ENCODE results near the gene AP2B1.

AP2B1 gene

DNA sequence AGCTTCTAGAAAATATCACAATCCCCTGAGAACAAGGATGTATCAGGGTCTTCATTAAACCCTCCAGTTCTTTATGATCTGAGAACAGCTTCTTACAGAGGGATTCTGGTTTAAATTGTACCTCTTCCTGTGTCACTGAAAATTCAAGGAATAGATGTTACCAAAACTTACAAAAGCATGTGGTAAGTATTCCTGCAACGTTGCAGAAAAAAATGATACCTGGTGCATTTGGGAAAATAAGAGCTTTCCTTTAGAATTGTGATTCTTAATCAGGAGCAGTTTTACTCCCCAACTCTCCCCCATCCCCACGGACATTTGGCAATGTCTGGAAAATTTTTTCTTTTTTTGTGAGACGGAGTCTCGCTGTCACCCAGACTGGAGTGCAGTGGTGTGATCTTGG, 33.8 kb upstream of the AP2B1 start:
- no peak overlapping the region for H2BK5ac ChIP-seq (ENCODE audit: low read length)
- H3K4me2 ChIP-seq (ENCODE audit: insufficient read depth, low read length, poor library complexity, severe bottlenecking) = no peak overlapping the region
- no peak overlapping the region for H2AK5ac ChIP-seq (ENCODE audit: low read depth, low read length)
- DNase-seq (ENCODE audit: low spot score) = no peak
- no peak overlapping the region for H3K9ac ChIP-seq (ENCODE audit: low read depth, low read length, poor library complexity)
- H3K4ac ChIP-seq (ENCODE audit: low read length) = no peak overlapping the region
- H3K18ac ChIP-seq (ENCODE audit: low read length) = no peak overlapping the region
- no CpG with 5 or more reads among the region's 4 CpGs for WGBS, 2 donors (ENCODE audit: extremely low coverage in 2 of 2, insufficient read length in 2 of 2, insufficient replicate concordance in 1 of 2)
- H3K27me3 ChIP-seq (ENCODE audit: control insufficient read depth in 3 of 3, insufficient read depth in 3 of 3, low read depth in 1 of 3, low read length in 3 of 3) = peaks cover 0 to 26% (median 0%) of the 10 kb centered on the region in 3 experiments
- H2AFZ ChIP-seq (ENCODE audit: low read length) = no peak overlapping the region
- H3K36me3 ChIP-seq (replicated peaks in 1 of 2; ENCODE audit: control insufficient read depth in 2 of 2, insufficient read depth in 2 of 2, low read length in 2 of 2) = no peaks in the 10 kb centered on the region
- H3K79me1 ChIP-seq (ENCODE audit: low read depth, low read length) = no peaks in the 10 kb centered on the region
- H4K8ac ChIP-seq (ENCODE audit: low read depth, low read length) = no peak overlapping the region
- H2BK12ac ChIP-seq (ENCODE audit: low read length) = no peak overlapping the region
- no peak overlapping the region for H4K91ac ChIP-seq (ENCODE audit: low read depth, low read length, poor library complexity)
- no peak overlapping the region for H2BK120ac ChIP-seq (ENCODE audit: low read depth, low read length)
- no peak overlapping the region for H3K27ac ChIP-seq (replicated peaks; ENCODE audit: low read length)
- no peak overlapping the region for H3K23ac ChIP-seq (ENCODE audit: low read depth, low read length, poor library complexity)
- no peak overlapping the region for H2BK15ac ChIP-seq (ENCODE audit: low read length)
- H3K4me1 ChIP-seq (ENCODE audit: control insufficient read depth in 2 of 2, insufficient read depth in 1 of 2, low read depth in 1 of 2, low read length in 2 of 2) = no peaks in the 10 kb centered on the region
- no peak overlapping the region for H3K4me3 ChIP-seq (ENCODE audit: low read length in 2 of 2)
- H3K14ac ChIP-seq (ENCODE audit: low read length) = no peak overlapping the region
- H3K9me3 ChIP-seq (replicated peaks in 1 of 2; ENCODE audit: control insufficient read depth in 2 of 2, insufficient read depth in 1 of 2, low read depth in 1 of 2, low read length in 2 of 2) = no peaks in the 10 kb centered on the region

DNA sequence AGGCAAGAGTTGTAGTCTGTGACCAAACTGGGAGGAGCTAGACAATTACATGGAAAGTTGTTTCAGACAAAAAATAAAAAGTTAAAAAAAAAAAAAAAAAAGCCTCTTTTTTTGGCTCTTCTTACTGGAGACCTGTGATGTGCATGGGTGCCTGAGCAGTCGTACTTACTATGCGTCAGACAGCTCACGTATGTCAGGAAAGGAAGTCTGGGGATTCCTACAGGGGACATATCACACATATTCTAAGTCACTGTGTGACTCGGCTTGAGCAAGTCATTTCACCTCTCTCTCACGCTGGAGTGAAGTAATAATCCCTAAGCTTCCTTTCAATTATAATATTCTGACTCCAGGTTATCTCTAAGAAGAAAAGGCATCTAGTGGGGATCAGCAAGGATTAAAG, 32.5 kb upstream of the AP2B1 start:
- Histone ChIP-seq H3K9ac (ENCODE audit: low read depth, low read length, poor library complexity) (no peak overlapping the region), H2BK120ac (ENCODE audit: low read depth, low read length) (no peak overlapping the region), H3K14ac (ENCODE audit: low read length) (no peak overlapping the region), H3K23ac (ENCODE audit: low read depth, low read length, poor library complexity) (no peak overlapping the region), H2BK15ac (ENCODE audit: low read length) (no peak overlapping the region), H3K4me2 (ENCODE audit: insufficient read depth, low read length, poor library complexity, severe bottlenecking) (no peak overlapping the region), H4K8ac (ENCODE audit: low read depth, low read length) (no peak overlapping the region), H3K4me3 (ENCODE audit: low read length in 2 of 2) (no peak overlapping the region), H3K18ac (ENCODE audit: low read length) (no peak overlapping the region), H3K4ac (ENCODE audit: low read length) (no peak overlapping the region), H3K79me1 (ENCODE audit: low read depth, low read length) (no peaks in the 10 kb centered on the region), H2AFZ (ENCODE audit: low read length) (no peak overlapping the region), H3K9me3 (replicated peaks in 1 of 2; ENCODE audit: control insufficient read depth in 2 of 2, insufficient read depth in 1 of 2, low read depth in 1 of 2, low read length in 2 of 2) (no peaks in the 10 kb centered on the region), H3K36me3 (replicated peaks in 1 of 2; ENCODE audit: control insufficient read depth in 2 of 2, insufficient read depth in 2 of 2, low read length in 2 of 2) (no peaks in the 10 kb centered on the region), H2BK12ac (ENCODE audit: low read length) (no peak overlapping the region), H3K27me3 (ENCODE audit: control insufficient read depth in 3 of 3, insufficient read depth in 3 of 3, low read depth in 1 of 3, low read length in 3 of 3) (peaks cover 0 to 13% (median 0%) of the 10 kb centered on the region in 3 experiments), H2BK5ac (ENCODE audit: low read length) (no peak overlapping the region), H3K4me1 (ENCODE audit: control insufficient read depth in 2 of 2, insufficient read depth in 1 of 2, low read depth in 1 of 2, low read length in 2 of 2) (no peaks in the 10 kb centered on the region), H4K91ac (ENCODE audit: low read depth, low read length, poor library complexity) (no peak overlapping the region), H3K27ac (replicated peaks; ENCODE audit: low read length) (no peak overlapping the region), H2AK5ac (ENCODE audit: low read depth, low read length) (no peak overlapping the region)
- WGBS, 2 donors (ENCODE audit: extremely low coverage in 2 of 2, insufficient read length in 2 of 2, insufficient replicate concordance in 1 of 2) = no CpG with 5 or more reads among the region's 5 CpGs
- DNase-seq (ENCODE audit: low spot score) = no peak

DNA sequence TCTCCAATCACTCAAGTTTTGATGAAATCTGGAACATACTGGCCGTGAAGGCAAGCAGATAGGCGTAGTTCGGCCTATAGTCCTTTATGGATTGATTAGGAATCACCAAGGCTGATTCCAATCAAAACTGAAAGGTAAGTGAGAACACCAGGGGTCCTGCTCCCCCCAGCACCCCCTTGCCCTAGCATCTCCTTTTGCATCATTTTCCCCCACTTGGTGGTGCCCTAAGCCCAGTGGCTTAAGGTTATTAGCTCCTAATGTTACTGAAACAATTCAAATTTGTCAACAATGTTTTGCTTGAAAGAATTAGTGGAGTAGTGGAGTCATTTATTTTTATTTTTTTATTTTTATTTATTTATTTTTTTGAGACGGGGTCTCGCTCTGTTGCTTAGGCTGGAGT, 31.4 kb upstream of the AP2B1 start:
- H2BK15ac ChIP-seq (ENCODE audit: low read length) = no peak overlapping the region
- DNase-seq (ENCODE audit: low spot score) = no peak
- H3K36me3 ChIP-seq (replicated peaks in 1 of 2; ENCODE audit: control insufficient read depth in 2 of 2, insufficient read depth in 2 of 2, low read length in 2 of 2) = no peaks in the 10 kb centered on the region
- H3K4me1 ChIP-seq (ENCODE audit: control insufficient read depth in 2 of 2, insufficient read depth in 1 of 2, low read depth in 1 of 2, low read length in 2 of 2) = no peaks in the 10 kb centered on the region
- no peak overlapping the region for H2BK5ac ChIP-seq (ENCODE audit: low read length)
- H3K79me1 ChIP-seq (ENCODE audit: low read depth, low read length) = no peaks in the 10 kb centered on the region
- no CpG with 5 or more reads among the region's 5 CpGs for WGBS, 2 donors (ENCODE audit: extremely low coverage in 2 of 2, insufficient read length in 2 of 2, insufficient replicate concordance in 1 of 2)
- no peak overlapping the region for H3K27ac ChIP-seq (replicated peaks; ENCODE audit: low read length)
- no peak overlapping the region for H3K4me3 ChIP-seq (ENCODE audit: low read length in 2 of 2)
- H3K23ac ChIP-seq (ENCODE audit: low read depth, low read length, poor library complexity) = no peak overlapping the region
- H3K9me3 ChIP-seq (replicated peaks in 1 of 2; ENCODE audit: control insufficient read depth in 2 of 2, insufficient read depth in 1 of 2, low read depth in 1 of 2, low read length in 2 of 2) = no peaks in the 10 kb centered on the region
- no peak overlapping the region for H2BK12ac ChIP-seq (ENCODE audit: low read length)
- H2BK120ac ChIP-seq (ENCODE audit: low read depth, low read length) = no peak overlapping the region
- H3K18ac ChIP-seq (ENCODE audit: low read length) = no peak overlapping the region
- no peak overlapping the region for H3K4ac ChIP-seq (ENCODE audit: low read length)
- peaks cover 0 to 9% (median 0%) of the 10 kb centered on the region in 3 experiments for H3K27me3 ChIP-seq (ENCODE audit: control insufficient read depth in 3 of 3, insufficient read depth in 3 of 3, low read depth in 1 of 3, low read length in 3 of 3)
- no peak overlapping the region for H4K8ac ChIP-seq (ENCODE audit: low read depth, low read length)
- no peak overlapping the region for H3K4me2 ChIP-seq (ENCODE audit: insufficient read depth, low read length, poor library complexity, severe bottlenecking)
- no peak overlapping the region for H2AFZ ChIP-seq (ENCODE audit: low read length)
- no peak overlapping the region for H4K91ac ChIP-seq (ENCODE audit: low read depth, low read length, poor library complexity)
- H3K14ac ChIP-seq (ENCODE audit: low read length) = no peak overlapping the region
- H2AK5ac ChIP-seq (ENCODE audit: low read depth, low read length) = no peak overlapping the region
- no peak overlapping the region for H3K9ac ChIP-seq (ENCODE audit: low read depth, low read length, poor library complexity)

DNA sequence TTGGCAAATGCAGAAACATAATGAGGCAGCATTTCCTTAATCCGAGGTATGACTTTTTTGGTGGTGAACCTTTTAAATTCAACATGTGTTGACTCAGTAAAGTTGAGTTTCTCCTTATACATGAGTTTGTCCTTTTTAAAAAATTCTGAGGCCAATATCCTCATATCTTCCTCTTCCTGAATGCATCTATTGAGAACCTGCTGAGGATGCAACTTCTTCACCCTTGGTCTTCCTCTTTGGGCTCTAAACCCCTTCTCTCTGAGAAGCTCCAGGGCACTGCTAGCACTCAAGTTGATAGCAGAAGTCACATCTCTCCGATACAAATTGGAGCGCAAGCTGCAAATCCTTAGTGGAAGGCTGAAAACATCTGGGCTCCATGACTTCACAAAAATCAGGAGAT, 29.8 kb upstream of the AP2B1 start:
- Histone ChIP-seq H3K9me3 (replicated peaks in 1 of 2; ENCODE audit: control insufficient read depth in 2 of 2, insufficient read depth in 1 of 2, low read depth in 1 of 2, low read length in 2 of 2) (no peaks in the 10 kb centered on the region), H4K91ac (ENCODE audit: low read depth, low read length, poor library complexity) (no peak overlapping the region), H3K4ac (ENCODE audit: low read length) (no peak overlapping the region), H2BK12ac (ENCODE audit: low read length) (no peak overlapping the region), H3K4me3 (ENCODE audit: low read length in 2 of 2) (no peak overlapping the region), H3K79me1 (ENCODE audit: low read depth, low read length) (no peaks in the 10 kb centered on the region), H3K9ac (ENCODE audit: low read depth, low read length, poor library complexity) (no peak overlapping the region), H3K23ac (ENCODE audit: low read depth, low read length, poor library complexity) (no peak overlapping the region), H3K18ac (ENCODE audit: low read length) (no peak overlapping the region), H2BK15ac (ENCODE audit: low read length) (no peak overlapping the region), H2BK5ac (ENCODE audit: low read length) (no peak overlapping the region), H3K4me1 (ENCODE audit: control insufficient read depth in 2 of 2, insufficient read depth in 1 of 2, low read depth in 1 of 2, low read length in 2 of 2) (no peaks in the 10 kb centered on the region), H3K36me3 (replicated peaks in 1 of 2; ENCODE audit: control insufficient read depth in 2 of 2, insufficient read depth in 2 of 2, low read length in 2 of 2) (no peaks in the 10 kb centered on the region), H3K27ac (replicated peaks; ENCODE audit: low read length) (no peak overlapping the region), H2AK5ac (ENCODE audit: low read depth, low read length) (no peak overlapping the region), H4K8ac (ENCODE audit: low read depth, low read length) (no peak overlapping the region), H3K27me3 (ENCODE audit: control insufficient read depth in 3 of 3, insufficient read depth in 3 of 3, low read depth in 1 of 3, low read length in 3 of 3) (peaks cover 0 to 11% (median 0%) of the 10 kb centered on the region in 3 experiments), H2AFZ (ENCODE audit: low read length) (no peak overlapping the region), H3K4me2 (ENCODE audit: insufficient read depth, low read length, poor library complexity, severe bottlenecking) (no peak overlapping the region), H3K14ac (ENCODE audit: low read length) (no peak overlapping the region), H2BK120ac (ENCODE audit: low read depth, low read length) (no peak overlapping the region)
- no CpG with 5 or more reads among the region's 3 CpGs for WGBS, 2 donors (ENCODE audit: extremely low coverage in 2 of 2, insufficient read length in 2 of 2, insufficient replicate concordance in 1 of 2)
- no peak for DNase-seq (ENCODE audit: low spot score)
